ACC112 (cell line): ENCODE measurements around the gene PAX7.

ENCODE experiments used
- H2AFZ ChIP-seq: fragments of 200-600 bp; sonication (generic); one replicate; pipeline ENCODE4 v1.6.0; 2017; ENCODE audit warnings: antibody characterized with exemption, low read length; ENCODE audit not compliant: unreplicated experiment
- H3K27ac ChIP-seq: fragments of 200-600 bp; sonication (generic); 2 replicates; pipeline ENCODE4 v1.5.1; 2014; ENCODE audit warnings: low read depth, mild to moderate bottlenecking, antibody characterized with exemption, low read length, moderate library complexity
- H3K27me3 ChIP-seq: fragments of 200-600 bp; sonication (generic); 2 replicates; pipeline ENCODE4 v1.6.1; 2014; ENCODE audit warnings: mild to moderate bottlenecking, antibody characterized with exemption, low read length, moderate library complexity, mixed read lengths; ENCODE audit not compliant: insufficient read depth
- H3K36me3 ChIP-seq: fragments of 200-600 bp; sonication (generic); 2 replicates; pipeline ENCODE4 v1.6.1; 2016; ENCODE audit warnings: mild to moderate bottlenecking, antibody characterized with exemption, low read length, moderate library complexity, mixed read lengths; ENCODE audit not compliant: insufficient read depth
- H3K4me1 ChIP-seq: fragments of 200-600 bp; sonication (generic); one replicate; pipeline ENCODE4 v1.6.1; 2016; ENCODE audit warnings: low read length, mixed read lengths; ENCODE audit not compliant: insufficient read depth, unreplicated experiment, control insufficient read depth
- H3K4me3 ChIP-seq: fragments of 200-600 bp; sonication (generic); 2 replicates; pipeline ENCODE4 v1.5.1; 2014; ENCODE audit warnings: mild to moderate bottlenecking, low read depth, low read length
- H3K79me2 ChIP-seq: fragments of 200-600 bp; sonication (generic); one replicate; pipeline ENCODE4 v1.6.0; 2016; ENCODE audit warnings: low read length; ENCODE audit not compliant: control insufficient read depth, unreplicated experiment, insufficient read depth

PAX7 gene

GRCh38 chr1:18602533-18603211 is 28.0 kb upstream of the PAX7 start:
- Histone ChIP-seq H3K27me3 (peaks cover 19% of the 10 kb centered on the region), H2AFZ (no peak overlapping the region), H3K36me3 (no peaks in the 10 kb centered on the region), H3K4me1 (no peaks in the 10 kb centered on the region), H3K4me3 (no peak overlapping the region), H3K27ac (no peak overlapping the region), H3K79me2 (no peaks in the 10 kb centered on the region)

- Histone ChIP-seq H3K27ac (no peak overlapping the region), H3K36me3 (no peaks in the 10 kb centered on the region), H3K4me3 (no peak overlapping the region), H3K79me2 (no peaks in the 10 kb centered on the region), H2AFZ (no peak overlapping the region), H3K4me1 (no peaks in the 10 kb centered on the region), H3K27me3 (peaks cover 17% of the 10 kb centered on the region)
These were observed 27.3 kb upstream of the PAX7 start for GRCh38 chr1:18603212-18603852.

GRCh38 chr1:18606443-18607288 is 24.0 kb upstream of the PAX7 start:
- Histone ChIP-seq H3K27me3 (peaks cover 11% of the 10 kb centered on the region; the same call in 1 of the 2 replicates), H2AFZ (no peak overlapping the region), H3K27ac (no peak overlapping the region), H3K4me1 (no peaks in the 10 kb centered on the region), H3K36me3 (no peaks in the 10 kb centered on the region), H3K4me3 (no peak overlapping the region), H3K79me2 (no peaks in the 10 kb centered on the region)

GRCh38 chr1:18607289-18607760 is 23.3 kb upstream of the PAX7 start:
- Histone ChIP-seq H2AFZ (no peak overlapping the region), H3K79me2 (no peaks in the 10 kb centered on the region), H3K4me1 (no peaks in the 10 kb centered on the region), H3K27ac (no peak overlapping the region), H3K36me3 (no peaks in the 10 kb centered on the region), H3K4me3 (no peak overlapping the region), H3K27me3 (peaks cover 18% of the 10 kb centered on the region; the same call in 1 of the 2 replicates)

- Histone ChIP-seq H3K79me2 (no peaks in the 10 kb centered on the region), H3K36me3 (no peaks in the 10 kb centered on the region), H3K27ac (no peak overlapping the region), H3K4me1 (no peaks in the 10 kb centered on the region), H3K4me3 (no peak overlapping the region), H3K27me3 (peaks cover 21% of the 10 kb centered on the region; the same call in 1 of the 2 replicates), H2AFZ (no peak overlapping the region)
These were observed 22.1 kb upstream of the PAX7 start for GRCh38 chr1:18608534-18608933.

DNA sequence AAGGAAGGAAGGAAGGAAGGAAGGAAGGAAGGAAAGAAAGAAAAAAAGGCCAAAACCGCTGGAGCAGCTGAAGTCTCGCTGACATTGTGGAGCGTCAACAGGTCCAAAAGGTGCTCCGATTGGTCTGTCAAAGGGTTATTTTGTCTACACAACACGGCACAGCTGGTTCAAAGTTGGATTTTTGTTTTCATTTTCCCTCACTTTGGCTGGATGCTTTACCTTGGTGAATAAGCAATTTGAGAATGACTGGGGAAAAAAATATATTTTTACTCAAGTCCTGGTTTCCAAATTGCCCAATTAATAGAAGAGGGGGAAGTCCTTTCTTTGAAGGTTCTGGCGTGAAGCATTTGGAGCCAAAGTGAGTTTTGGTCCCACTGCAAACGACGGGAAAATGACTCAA is 19.3 kb upstream of the PAX7 start:
- peaks cover 39% of the 10 kb centered on the region for H3K27me3 ChIP-seq
- no peak overlapping the region for H3K4me3 ChIP-seq
- H2AFZ ChIP-seq: no peak overlapping the region
- no peaks in the 10 kb centered on the region for H3K79me2 ChIP-seq
- H3K36me3 ChIP-seq: no peaks in the 10 kb centered on the region
- no peaks in the 10 kb centered on the region for H3K4me1 ChIP-seq
- no peak overlapping the region for H3K27ac ChIP-seq

DNA sequence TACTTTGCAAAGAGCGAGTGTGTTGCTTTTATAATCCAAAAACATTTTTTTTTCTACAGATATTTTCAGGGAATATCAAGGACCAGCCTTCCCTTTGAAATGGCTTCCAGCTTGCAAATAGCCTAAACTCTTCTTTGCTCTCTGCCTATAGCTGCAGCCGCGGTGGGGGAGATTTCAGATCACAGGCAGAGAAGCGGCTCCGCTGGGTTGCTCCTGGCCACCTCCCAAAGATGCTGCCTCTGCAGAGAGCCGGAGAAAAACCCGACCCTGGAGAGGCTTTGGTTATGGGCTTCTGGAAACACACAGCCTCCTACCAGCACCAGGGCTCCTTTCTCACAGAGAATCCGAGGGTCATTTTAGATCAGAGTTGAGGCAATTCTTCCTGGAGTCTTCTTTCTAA is 18.6 kb upstream of the PAX7 start:
- no peak overlapping the region for H3K27ac ChIP-seq
- no peaks in the 10 kb centered on the region for H3K36me3 ChIP-seq
- no peaks in the 10 kb centered on the region for H3K4me1 ChIP-seq
- no peak overlapping the region for H2AFZ ChIP-seq
- H3K4me3 ChIP-seq: no peak overlapping the region
- H3K27me3 ChIP-seq: peaks cover 34% of the 10 kb centered on the region
- H3K79me2 ChIP-seq: no peaks in the 10 kb centered on the region

DNA sequence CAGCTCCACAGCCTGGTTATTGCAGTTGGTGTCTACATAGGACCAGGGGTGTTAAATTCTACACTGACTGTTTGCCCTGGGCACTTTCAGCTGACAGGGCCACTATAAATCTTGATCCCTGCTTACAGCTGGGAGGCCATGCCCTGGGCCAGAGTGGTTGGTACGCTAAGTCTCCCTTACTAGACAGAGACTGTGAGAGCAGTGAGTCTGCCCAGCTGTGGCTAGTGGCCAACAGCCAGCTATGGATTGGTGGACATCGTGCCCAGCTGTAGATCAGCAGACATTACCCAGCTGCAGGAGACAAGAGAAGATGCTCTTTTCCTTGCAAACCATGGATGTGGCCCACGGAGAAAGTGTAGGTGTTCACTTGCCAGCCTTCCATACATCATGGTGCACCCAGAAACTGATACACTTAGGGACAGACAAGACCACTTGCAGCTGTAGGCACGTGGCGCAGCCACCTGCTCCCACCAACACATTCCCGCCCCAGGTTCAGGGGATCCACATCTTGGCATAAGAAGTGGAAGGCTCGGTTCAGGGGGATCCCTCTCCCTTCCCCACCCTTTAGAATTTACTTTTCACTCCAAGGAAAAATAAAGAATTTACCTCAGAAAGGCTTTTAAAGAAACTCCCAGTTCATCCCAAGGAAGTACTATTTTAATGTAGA is 16.4 kb upstream of the PAX7 start:
- Histone ChIP-seq H3K4me1 (no peaks in the 10 kb centered on the region), H2AFZ (no peak overlapping the region), H3K27ac (no peak overlapping the region), H3K27me3 (peaks cover 30% of the 10 kb centered on the region), H3K36me3 (no peaks in the 10 kb centered on the region), H3K79me2 (no peaks in the 10 kb centered on the region), H3K4me3 (no peak overlapping the region)

GRCh38 chr1:18618546-18619466 is 11.8 kb upstream of the PAX7 start:
- Histone ChIP-seq H3K27ac (no peak overlapping the region), H2AFZ (no peak overlapping the region), H3K36me3 (no peaks in the 10 kb centered on the region), H3K79me2 (no peaks in the 10 kb centered on the region), H3K27me3 (peaks cover 35% of the 10 kb centered on the region), H3K4me3 (no peak overlapping the region), H3K4me1 (no peaks in the 10 kb centered on the region)
